NCI-H82 treated with DMSO at 0.1 percent for 48 hours (cell line): ENCODE results near the gene VPS4B.

Source experiments
- DNase-seq: peaks from one replicate; lab custom pipeline; 2025; ENCODE audit not compliant: unreplicated experiment; lab: John Stamatoyannopoulos, UW

The VPS4B gene

DNA sequence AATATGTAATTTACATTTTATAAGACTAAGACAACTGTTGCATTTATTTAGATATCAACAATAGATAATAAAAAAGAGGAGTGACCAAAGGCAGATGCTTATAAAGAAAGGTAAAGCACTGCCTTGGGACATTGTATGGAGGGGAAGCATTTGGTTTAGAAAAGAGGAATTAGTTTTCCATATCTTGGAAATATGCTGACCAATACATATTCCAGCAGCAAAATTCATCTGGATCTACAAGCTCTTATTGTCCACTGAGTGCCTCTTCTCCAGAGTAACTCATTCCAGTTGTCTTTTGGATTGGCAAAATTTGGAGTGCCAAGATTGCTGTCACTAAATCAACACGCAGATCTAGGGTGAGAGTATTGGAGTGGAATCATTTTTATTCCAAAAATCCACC is 8.9 kb upstream of the VPS4B start:
- no peak for DNase-seq

DNA sequence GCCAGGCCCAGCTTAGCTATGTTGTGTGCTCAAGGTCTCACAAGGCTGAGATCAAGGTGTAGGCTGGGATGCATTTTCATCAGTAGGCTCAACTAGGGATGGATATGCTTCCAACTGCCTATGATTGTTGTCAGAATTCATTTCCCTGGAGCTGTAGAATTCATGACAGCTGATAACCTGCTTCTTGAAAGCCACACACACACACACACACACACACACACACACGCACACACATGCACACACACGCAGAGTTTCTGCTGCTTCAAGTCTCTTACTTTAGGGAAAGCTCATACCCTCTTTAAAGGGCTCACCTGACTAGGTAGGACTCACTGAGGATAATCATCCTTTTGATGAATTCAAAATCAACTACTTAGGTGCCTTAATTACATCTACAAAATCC is 8.2 kb upstream of the VPS4B start:
- DNase-seq = no peak

DNA sequence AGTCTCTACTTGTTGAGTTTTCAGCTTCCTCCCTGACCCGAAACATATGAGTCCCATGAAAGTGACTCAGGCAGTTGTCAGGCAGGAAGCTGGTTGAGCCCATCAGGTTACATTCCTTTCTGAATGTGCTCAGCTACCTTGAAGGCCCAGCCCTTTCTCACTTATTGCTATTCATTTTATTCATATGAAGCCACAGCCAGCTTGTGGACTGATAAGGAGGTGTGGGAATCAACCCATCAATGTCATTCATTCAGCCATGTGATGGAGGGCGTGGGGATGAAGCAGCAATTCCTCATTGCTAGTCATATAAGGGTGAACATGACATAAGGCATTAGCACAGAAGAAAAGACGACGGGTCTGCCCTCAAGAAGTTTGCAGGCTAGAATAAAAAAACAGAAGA is 5.3 kb upstream of the VPS4B start:
- no peak for DNase-seq

DNA sequence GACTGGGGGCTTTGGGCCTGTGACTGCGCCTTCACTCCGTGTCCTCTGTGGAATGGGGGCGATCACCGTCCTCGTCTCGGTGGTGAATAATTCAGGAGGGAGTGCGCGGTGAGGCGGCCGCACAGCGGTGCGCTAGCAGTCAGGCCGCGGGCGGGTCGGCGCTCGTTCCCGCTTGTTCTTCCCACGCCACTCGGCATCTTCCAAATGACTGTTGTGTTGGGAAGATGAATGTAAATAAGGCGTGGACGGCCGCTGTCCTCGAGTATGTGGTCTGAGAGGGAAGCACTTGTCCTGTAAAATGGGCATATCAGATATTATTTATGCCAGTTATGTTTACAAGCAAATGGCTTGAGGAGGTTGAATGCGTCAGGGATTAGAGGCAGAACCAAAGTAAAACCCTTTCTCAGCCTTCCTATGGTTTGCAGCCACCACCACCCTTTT is 608 bp upstream of the VPS4B start:
- no peak for DNase-seq

DNA sequence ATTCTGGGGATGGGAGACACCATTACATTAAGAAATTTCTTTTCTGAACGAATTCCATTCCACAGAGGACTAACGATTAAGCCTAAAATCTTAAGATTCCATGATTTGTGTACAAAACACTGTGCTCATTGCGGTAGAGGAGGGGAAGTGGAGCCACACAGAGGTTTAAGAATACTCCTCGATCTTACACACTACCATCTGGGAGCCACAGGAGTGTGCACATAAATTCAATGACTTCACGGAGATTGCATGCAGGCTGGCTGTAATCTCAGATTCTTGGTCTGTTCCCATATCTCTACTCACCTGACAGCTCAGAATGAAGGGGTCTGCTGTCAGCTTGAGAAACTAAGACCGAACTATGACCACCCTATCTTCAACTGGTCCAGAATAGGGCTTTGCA is 762 bp downstream of the VPS4B start:
- DNase-seq = no peak

DNA sequence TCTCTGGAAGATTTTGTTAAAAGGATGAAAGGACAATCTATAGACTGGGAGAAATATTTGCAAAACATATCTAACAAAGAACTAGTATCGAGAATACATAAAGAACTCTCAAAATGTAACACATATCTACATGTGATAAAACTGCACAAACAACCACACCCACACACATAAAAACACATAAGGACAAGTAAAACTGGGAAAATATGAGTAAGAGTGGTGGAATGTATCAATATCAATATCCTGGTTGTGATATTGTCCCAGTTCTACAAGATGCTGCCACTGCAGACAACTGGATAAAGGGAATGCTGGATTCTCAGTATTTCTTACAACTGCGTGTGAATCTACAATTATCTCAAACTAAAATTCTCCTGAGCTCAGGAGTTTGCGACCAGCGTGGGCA is 9.3 kb downstream of the VPS4B start:
- DNase-seq = no peak

DNA sequence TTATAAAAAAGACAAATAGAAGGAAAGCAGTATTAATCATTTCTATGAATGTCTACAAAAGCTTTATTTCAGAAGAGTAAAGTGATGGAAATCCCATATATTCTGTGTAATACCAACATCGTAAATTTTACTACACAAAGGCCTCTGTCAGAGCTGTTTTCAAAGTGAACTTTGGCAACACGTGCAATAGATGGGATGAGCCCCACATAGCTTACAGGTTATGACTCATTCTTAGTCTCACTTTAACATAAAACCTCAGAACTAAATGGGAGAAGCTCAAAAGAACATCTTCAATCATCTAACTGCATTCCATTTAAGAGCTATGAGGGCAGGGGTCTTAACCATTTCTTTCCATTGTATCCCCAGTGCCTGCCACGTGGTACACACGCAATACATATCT is 11.5 kb downstream of the VPS4B start:
- no peak for DNase-seq

DNA sequence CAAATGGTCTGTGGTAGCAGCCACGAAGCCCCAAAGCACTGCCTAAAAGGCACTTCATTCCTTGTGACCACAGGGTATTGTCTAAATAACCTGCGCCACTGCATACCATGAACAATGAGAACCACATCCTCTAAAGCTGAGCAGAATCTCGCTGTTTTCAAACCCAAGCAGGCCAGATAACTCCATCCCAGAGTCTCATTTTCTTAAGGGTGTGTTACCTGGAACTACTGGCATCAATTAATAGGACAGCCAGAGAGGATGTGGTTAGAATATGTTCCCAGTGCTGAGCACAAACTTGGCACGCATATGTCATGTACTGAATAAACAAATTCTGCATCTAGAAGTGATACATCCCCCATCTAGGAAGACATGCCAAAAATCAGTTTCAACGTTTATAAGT is 13.0 kb downstream of the VPS4B start:
- no peak for DNase-seq

DNA sequence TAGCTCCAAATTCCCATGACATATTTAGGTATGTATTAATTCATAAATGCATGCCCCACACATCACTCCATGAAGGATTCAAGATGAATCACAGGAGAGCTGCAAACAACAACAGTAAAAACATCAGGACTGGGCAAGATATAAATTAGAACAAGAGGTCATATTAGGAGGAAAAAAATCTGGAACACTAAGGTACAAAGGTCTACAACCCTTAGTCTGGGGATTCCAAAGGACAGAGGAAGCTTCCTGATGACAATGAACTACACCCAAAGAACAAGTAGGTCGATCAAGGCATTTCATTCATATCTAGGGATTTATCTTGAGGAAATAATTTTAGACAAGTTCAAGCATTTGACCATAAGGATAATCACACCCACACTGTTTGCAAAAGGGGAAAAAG is 14.5 kb downstream of the VPS4B start:
- DNase-seq = no peak

DNA sequence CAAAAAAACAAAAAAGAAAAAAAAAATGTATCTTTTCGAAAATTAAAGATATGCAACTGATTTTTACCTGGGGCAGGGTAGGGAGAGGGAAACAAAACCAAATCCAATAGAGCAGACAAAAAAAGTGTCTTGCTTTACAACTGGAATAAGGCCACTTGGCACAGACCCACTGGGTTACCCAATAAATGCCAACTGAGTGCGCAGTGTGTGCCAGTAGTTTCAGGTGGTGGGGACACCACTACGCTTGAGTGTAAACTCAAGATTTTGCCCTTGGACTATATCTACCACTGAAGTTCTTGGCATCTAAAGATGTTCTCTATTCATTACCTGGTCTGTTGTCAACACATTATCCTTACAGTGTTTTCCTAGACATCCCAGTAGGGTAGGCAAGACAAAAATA is 16.3 kb downstream of the VPS4B start:
- DNase-seq = no peak

DNA sequence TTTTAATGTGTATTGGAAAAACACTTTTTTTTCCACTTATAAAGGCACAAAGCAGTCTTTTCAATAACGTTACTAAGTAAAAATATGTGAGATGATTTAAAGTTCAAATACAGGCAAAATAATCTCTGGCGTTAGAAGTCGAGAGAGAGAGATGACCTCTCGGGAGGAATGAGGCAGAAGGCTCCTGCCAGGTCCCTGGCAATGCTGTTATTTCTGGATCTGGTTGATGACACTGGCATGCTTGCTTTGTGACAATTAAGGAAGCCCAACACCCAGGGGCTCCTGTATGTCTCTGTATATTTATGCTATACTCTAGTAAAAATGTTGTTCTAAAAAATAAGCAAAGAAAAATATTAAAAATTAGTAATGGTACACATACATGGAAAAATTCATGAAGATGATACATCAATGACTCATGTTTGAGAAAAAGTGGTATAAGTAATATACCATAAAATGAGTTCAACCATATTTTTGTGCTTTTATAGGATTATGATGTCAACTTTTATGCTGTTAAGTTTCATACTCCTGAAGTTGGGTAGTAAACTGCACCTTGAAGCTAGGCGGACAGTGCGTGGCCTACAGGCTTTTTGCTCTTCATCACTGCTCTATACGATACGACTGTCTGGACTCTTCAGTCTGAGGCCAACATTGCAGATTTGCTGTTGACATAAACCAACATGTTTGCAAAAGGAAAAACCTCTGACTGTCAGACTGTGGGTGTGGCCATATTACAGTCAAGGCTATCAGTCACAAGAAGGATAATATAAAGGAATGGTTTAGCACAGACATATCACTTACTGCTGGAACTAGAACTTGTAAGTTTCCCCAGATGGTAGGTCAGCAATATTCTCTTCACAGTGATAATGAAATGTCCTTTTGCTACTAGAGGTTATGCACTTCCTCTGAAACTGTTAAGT is 19.8 kb downstream of the VPS4B start:
- no peak for DNase-seq

DNA sequence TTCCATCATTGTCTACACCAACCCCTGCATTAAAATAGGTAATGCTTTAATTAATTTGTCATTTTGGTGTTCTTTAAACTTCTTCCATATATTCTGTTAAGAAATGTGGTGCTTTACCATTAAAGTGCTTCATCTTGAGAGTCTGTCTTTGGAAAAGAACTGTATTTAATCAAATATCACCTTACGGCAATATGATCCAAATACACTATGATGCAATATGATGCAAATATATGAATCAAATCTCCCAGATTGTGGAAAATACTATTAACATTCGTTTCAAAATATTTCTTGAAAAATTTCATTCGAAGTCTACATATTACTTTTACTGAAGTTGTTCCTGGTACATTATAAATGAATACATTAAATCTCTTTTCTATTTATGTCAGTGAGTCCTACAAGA is 23.0 kb downstream of the VPS4B start:
- DNase-seq = no peak

DNA sequence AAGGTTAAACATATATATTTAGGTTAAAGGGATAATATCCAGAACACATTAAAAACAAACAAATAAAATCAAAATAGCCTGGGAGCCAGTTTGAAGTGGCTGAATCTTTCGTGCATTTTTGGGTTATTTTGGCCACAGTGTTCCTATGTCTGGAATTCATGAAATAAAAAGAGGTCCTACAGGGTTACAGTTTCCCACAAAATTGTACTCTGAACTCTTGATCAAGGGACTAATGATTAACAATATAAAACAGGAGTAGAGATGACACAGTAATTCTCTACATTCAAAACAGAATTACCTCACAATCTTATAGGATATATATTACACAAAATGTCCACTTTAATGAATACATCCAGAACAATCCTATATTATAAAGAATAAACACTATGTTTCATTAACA is 24.9 kb downstream of the VPS4B start:
- DNase-seq = no peak

DNA sequence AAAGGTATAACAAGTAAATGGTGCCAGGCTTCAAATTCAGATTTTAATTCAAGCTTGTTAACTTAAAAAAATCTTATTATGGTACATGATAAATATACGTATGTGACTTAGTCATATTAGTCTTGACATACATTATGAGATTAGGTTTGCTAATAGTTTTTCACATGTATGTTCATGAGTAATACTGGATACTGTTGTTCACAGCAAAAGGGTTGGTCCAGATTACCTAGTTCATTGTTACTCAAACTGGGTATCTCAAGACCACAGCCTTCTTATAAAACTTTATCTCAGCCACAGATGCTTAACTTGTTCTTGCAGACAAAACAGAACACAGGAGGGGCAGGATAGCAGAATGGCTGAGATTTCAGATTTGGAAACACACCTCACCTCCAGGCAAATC is 26.8 kb downstream of the VPS4B start:
- no peak for DNase-seq

DNA sequence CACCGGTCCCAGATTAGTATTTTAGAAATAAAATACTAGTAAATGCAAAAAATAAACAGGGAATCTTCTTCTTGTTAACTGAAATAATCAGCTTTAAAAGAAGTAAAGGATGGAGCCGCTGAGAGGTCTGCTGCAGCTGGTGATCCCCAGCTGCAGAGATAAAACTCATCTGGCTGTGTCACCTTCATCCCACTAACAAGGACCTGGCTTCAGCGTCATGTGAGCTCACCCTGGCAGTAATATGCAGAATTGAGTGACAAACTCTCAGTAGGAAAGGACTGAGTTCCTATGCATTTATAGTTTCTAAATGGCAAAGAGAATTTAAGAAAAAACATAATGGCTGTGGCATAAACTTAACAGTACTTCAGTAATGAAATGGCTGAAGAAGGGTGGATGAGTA is 27.3 kb downstream of the VPS4B start:
- no peak for DNase-seq

DNA sequence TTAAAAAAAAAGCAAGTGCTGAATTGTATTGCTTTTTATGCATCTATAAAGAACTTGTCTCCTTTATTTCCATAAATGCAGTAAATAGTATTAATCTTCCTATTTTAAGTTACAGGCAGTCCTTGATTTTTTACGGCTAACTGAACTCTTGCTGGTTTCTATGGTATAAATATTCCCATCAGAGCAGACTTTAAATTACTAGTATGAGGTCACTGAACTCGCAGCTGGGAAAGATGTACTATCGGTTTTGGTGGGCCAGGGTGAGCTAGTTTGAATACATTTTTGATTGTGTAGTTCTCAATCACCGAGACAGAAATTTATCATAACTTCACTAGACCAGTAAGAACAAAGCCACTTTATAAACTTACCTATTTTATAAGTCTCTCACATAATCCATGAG is 34.4 kb downstream of the VPS4B start:
- no peak for DNase-seq

DNA sequence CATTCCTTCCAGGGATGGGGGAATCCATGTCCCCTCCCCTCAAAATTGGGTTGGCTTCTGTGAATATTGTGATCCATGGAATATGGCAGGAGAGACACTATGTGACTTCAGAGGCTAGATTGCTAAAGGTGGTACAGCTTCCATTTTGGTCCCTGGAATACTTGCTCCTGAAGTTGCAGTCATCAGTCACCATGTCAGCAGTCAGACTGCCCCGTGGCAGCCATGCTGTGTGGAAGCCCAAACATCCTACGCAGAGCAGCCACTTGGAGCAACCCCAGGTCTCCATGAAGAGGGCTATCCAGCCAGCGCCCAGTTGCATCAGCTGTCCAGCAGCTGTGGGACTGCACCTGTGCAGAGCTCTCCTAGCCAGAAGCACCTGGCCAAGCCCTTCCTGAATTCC is 39.4 kb downstream of the VPS4B start:
- no peak for DNase-seq

DNA sequence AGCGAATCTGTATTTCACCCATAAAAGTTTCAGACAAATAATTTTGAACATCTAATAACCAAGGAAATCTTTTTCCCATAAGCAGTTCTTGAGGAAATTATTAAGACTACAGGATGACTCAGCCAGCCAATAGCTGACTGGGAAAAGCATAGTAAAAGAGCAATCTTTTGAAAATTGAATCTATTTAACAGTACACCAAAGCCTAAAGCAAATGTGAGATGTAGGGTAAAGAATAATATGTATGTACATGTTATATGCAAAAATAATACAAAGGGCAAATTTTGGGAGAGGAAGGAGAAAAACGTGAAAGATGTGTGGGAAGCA is 42.7 kb downstream of the VPS4B start:
- DNase-seq = no peak

DNA sequence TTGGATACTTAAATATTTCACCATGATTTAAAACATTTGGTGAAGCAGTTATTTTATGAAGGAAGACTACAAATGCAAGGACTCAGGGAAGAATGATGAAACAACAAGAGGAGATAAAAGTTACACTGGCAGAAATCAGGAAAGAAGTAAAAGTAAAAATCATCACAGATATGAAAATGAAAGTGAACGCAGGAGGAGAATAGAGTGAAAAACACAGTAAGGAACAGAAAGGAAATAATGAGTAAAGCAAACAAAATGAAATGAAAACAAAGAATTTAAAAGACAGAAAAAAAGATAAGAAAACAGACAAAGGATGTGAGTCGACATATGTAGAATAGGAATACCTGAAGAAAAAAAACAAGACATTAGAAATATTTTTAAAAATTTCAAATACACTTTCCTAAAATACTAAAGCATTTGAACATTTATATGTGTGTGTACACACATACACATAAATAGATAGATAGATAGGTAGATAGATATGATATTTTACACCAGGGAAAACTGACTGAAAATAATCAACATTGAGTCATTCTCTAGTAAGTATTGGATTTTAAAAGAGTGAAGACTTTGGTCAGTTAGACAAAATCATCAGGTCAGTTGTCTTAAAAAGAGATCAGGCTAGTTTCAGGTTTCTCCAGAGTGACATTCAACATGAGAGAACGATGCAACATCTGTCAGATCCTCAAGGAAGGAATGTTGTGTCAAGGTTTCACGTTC is 43.2 kb downstream of the VPS4B start:
- DNase-seq = no peak

DNA sequence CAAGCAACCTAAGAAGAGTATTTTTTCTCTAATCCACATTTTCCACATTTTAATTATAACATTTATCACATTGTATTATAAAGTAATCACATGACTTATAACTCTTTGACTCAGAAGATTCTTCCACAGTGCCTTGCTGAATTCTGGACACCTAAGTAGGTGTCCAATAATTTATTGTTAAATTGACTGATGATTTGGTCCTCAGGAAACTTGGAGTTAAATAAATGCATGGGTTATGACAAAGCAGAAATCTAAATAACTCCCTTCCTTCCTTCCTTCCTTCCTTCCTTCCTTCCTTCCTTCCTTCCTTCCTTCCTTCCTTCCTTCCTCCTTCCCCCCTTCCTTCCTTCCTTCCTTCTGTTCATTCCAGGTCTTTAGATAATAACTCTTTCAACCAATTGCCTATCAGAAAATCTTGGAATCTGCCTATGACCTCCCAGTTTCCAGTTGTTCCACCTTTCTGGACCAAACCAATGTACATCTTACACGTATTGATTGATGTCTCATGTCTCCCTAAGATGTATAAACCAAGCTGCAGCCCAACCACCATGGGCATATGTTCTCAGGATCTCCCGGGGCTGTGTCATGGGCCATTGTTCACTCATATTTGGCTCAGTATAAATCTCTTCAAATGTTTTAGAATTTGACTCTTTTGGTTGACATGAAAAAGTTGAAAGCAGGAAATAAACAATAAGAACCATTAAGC is 44.8 kb downstream of the VPS4B start:
- DNase-seq = no peak

DNA sequence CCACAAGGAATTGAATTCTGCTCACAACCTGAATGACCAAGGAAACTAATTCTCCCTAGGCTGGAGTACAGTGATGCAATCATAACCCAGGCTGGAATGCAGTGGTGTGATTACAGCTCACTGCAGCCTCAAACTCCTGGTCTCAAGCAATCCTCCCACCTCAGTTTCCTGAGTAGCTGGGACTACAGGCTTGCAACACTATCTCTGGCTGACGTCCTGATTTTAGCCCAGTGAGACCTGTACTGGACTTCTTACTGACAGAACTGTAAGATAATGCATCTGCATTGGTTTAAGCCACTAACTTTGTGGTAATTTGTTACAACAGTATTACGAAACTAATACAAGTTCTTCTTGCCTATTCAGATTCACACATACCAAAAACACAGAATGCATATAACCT is 45.7 kb downstream of the VPS4B start:
- DNase-seq = no peak

DNA sequence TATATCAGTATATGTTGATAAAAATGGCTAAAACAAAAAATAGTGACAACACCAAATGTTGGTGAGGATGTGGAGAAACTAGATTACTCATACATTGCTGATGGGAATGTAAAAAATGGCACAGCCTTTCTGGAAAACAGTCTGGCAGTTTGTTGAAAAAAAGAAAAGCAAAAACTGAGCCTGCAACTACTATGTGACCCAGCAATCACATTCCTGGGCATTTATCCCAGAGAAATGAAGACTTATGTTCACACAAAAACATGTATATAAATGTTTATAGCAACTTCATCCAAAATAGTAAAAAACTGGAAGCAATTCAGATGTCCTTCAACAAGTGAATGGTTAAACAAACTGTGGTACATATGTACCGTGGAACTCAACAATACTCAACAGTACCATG is 47.7 kb downstream of the VPS4B start:
- DNase-seq = no peak
